Loucy (cell line): ENCODE measurements around the gene ACOXL.

Source experiments
- H2AFZ ChIP-seq: fragments of 200-600 bp; sonication (generic); 2 replicates; pipeline ENCODE4 v1.6.0; 2016; ENCODE audit warnings: antibody characterized with exemption, mild to moderate bottlenecking, low read length, moderate library complexity
- H3F3A ChIP-seq: fragments of 200-600 bp; 2 replicates; pipeline ENCODE4 v1.6.0; 2016; ENCODE audit warnings: antibody characterized with exemption, low read depth, mild to moderate bottlenecking
- H3K27me3 ChIP-seq: fragments of 200-600 bp; sonication (generic); 2 replicates; pipeline ENCODE4 v1.6.1; 2014; ENCODE audit warnings: low read length, mild to moderate bottlenecking; ENCODE audit not compliant: insufficient read depth, poor library complexity, severe bottlenecking
- H3K36me3 ChIP-seq: fragments of 200-600 bp; sonication (generic); 2 replicates; pipeline ENCODE4 v1.6.1; 2016; ENCODE audit warnings: low read length; ENCODE audit not compliant: insufficient read depth
- H3K4me1 ChIP-seq: fragments of 200-600 bp; sonication (generic); 2 replicates; pipeline ENCODE4 v1.5.1; 2014; ENCODE audit warnings: low read length, mild to moderate bottlenecking; ENCODE audit not compliant: insufficient read depth, poor library complexity, severe bottlenecking
- H3K4me2 ChIP-seq: fragments of 200-600 bp; sonication (generic); 2 replicates; pipeline ENCODE4 v1.6.0; 2014; ENCODE audit warnings: antibody characterized with exemption, low read length, low read depth, mild to moderate bottlenecking; ENCODE audit not compliant: poor library complexity, severe bottlenecking
- H3K4me3 ChIP-seq: fragments of 200-600 bp; sonication (generic); 2 replicates; pipeline ENCODE4 v1.5.1; 2014; ENCODE audit warnings: low read length, mild to moderate bottlenecking, mixed read lengths; ENCODE audit not compliant: poor library complexity, severe bottlenecking
- H3K79me2 ChIP-seq: fragments of 200-600 bp; sonication (generic); 2 replicates; pipeline ENCODE4 v1.6.1; 2014; ENCODE audit warnings: low read length; ENCODE audit not compliant: insufficient read depth
- H3K9ac ChIP-seq: fragments of 200-600 bp; sonication (generic); 2 replicates; pipeline ENCODE4 v1.6.0; 2014; ENCODE audit warnings: mild to moderate bottlenecking, low read depth, low read length, moderate library complexity; ENCODE audit not compliant: poor library complexity, severe bottlenecking
- H3K9me2 ChIP-seq: fragments of 200-600 bp; sonication (generic); replicated peaks from 2 replicates; pipeline ENCODE4 v1.6.1; 2016; ENCODE audit warnings: low read depth, low read length, mixed read lengths
- H3K9me3 ChIP-seq: fragments of 200-600 bp; sonication (generic); 2 replicates; pipeline ENCODE4 v1.6.1; 2014; ENCODE audit warnings: mild to moderate bottlenecking, antibody characterized with exemption, low read length, low read depth; ENCODE audit not compliant: insufficient read depth
- H4K20me1 ChIP-seq: fragments of 200-600 bp; sonication (generic); 2 replicates; pipeline ENCODE4 v1.6.0; 2014; ENCODE audit warnings: antibody characterized with exemption, low read length, mild to moderate bottlenecking; ENCODE audit not compliant: insufficient read depth, poor library complexity, severe bottlenecking
- CTCF ChIP-seq: fragments of 200-600 bp; sonication (generic); conservative IDR thresholded peaks from 2 replicates; pipeline ENCODE4 v1.5.1; 2014; ENCODE audit warnings: mild to moderate bottlenecking, antibody characterized with exemption, low read length
- EZH2phosphoT487 ChIP-seq: fragments of 200-600 bp; IDR thresholded peaks from 2 replicates; pipeline ENCODE4 v1.6.1; 2018; ENCODE audit warnings: antibody characterized with exemption, mild to moderate bottlenecking, moderate library complexity, borderline replicate concordance

The ACOXL gene

DNA sequence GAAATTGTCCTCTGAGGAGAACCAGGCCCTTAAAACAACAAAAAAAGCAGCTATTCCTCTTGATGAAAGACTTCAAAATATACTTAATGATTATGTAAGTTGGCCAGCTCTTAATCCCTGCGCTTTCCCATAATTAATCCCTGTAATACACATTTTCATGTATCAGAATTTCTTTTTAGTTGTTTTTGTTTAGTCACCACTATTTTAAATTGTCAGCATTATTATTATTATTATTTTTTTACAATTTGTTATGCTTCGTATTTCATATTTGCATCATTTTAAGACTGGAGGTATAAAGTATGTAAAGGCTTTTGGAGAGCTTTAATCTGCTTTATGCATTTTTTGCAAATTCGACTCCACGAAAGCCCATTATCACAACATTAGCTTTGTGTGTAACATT, 152.9 kb downstream of the ACOXL start:
- H2AFZ ChIP-seq = no peak overlapping the region
- H3K27me3 ChIP-seq = no peaks in the 10 kb centered on the region
- no peaks in the 10 kb centered on the region for H3K79me2 ChIP-seq
- no peaks in the 10 kb centered on the region for H3K36me3 ChIP-seq
- H3F3A ChIP-seq = no peaks in the 10 kb centered on the region
- H3K4me3 ChIP-seq = no peak overlapping the region
- H4K20me1 ChIP-seq = no peaks in the 10 kb centered on the region
- no peaks in the 10 kb centered on the region for H3K9me3 ChIP-seq
- H3K9ac ChIP-seq = no peak overlapping the region
- peaks cover 4% of the 10 kb centered on the region for H3K4me1 ChIP-seq
- no peaks in the 10 kb centered on the region for H3K9me2 ChIP-seq
- no peak for TF ChIP-seq CTCF
- TF ChIP-seq EZH2phosphoT487 = no peak
- H3K4me2 ChIP-seq = no peak overlapping the region

GRCh38 chr2:110886826-110887573, 154.6 kb downstream of the ACOXL start:
- no peak overlapping the region for H2AFZ ChIP-seq
- no peaks in the 10 kb centered on the region for H4K20me1 ChIP-seq
- no peaks in the 10 kb centered on the region for H3K27me3 ChIP-seq
- H3K4me3 ChIP-seq = no peak overlapping the region
- TF ChIP-seq CTCF = no peak
- TF ChIP-seq EZH2phosphoT487 = no peak
- no peaks in the 10 kb centered on the region for H3K36me3 ChIP-seq
- H3K79me2 ChIP-seq = no peaks in the 10 kb centered on the region
- H3K4me2 ChIP-seq = no peak overlapping the region
- H3K9ac ChIP-seq = no peak overlapping the region
- no peaks in the 10 kb centered on the region for H3K9me3 ChIP-seq
- H3K4me1 ChIP-seq = peaks cover 4% of the 10 kb centered on the region
- H3F3A ChIP-seq = no peaks in the 10 kb centered on the region
- no peaks in the 10 kb centered on the region for H3K9me2 ChIP-seq

GRCh38 chr2:110888411-110888810, 156.0 kb downstream of the ACOXL start:
- Histone ChIP-seq H3K9ac (no peak overlapping the region), H3F3A (no peaks in the 10 kb centered on the region), H3K36me3 (no peaks in the 10 kb centered on the region), H3K9me3 (no peaks in the 10 kb centered on the region), H3K79me2 (no peaks in the 10 kb centered on the region), H3K27me3 (no peaks in the 10 kb centered on the region), H3K4me3 (no peak overlapping the region), H3K4me1 (peaks cover 4% of the 10 kb centered on the region), H2AFZ (no peak overlapping the region), H3K4me2 (no peak overlapping the region), H3K9me2 (no peaks in the 10 kb centered on the region), H4K20me1 (no peaks in the 10 kb centered on the region)
- TF ChIP-seq EZH2phosphoT487 (no peak), CTCF (no peak)
